GM12878 (cell line): ENCODE measurements around the gene RTN4RL1. TPM values are rescaled to one million over a fixed set of nuclear protein-coding genes. Genes with fewer than 3 reads are reported as not detected.

ENCODE experiments used
- ATAC-seq: fragments of 200-7000 bp; cut with Tn5 transposase; 3 replicates; pipeline ENCODE4 v1.9.1; 2020; ENCODE audit warnings: mild to moderate bottlenecking, moderate library complexity
- BruUV-seq: library from RNA; stranded (reverse); fragments of 400-500 nt; replicated peaks from 2 replicates; lab custom pipeline; 2021; lab: Mats Ljungman, UMichigan
- CTCF ChIA-PET: fragments of 300-600 bp; sonication (Branson Sonifier 250); formaldehyde crosslinking; extraction: SDS; loops from one replicate; lab custom pipeline; 2021; ENCODE audit warnings: inconsistent platforms; lab: Yijun Ruan, JAX
- POLR2A ChIA-PET: fragments of 350-600 bp; formaldehyde crosslinking; extraction: SDS; loops from one replicate; lab custom pipeline; 2021; ENCODE audit warnings: inconsistent platforms; lab: Charles Lee
- RAD21 ChIA-PET: fragments of 300-600 bp; sonication (Branson Sonifier 250); formaldehyde crosslinking; loops from one replicate; lab custom pipeline; 2023; ENCODE audit warnings: antibody characterized with exemption; ENCODE audit not compliant: unreplicated experiment; lab: Charles Lee
- SMC1A ChIA-PET: fragments of 300-600 bp; sonication (Branson Sonifier 250); formaldehyde crosslinking; loops from one replicate; lab custom pipeline; 2023; ENCODE audit not compliant: unreplicated experiment, uncharacterized antibody; lab: Charles Lee
- DNase-seq: peaks from one replicate; pipeline ENCODE4 v3.0.0-alpha.2; 2011; ENCODE audit warnings: low read depth, low spot score
- FAIRE-seq: peaks from 3 replicates; lab custom pipeline; 2011; peaks lifted over from hg19 to GRCh38; lab: Jason Lieb, UNC
- H2AFZ ChIP-seq: 2 replicates; pipeline ENCODE4 v1.6.0; 2011; ENCODE audit warnings: low read depth, low read length, control low read depth; ENCODE audit not compliant: control insufficient read depth
- H3K27ac ChIP-seq: 2 replicates; pipeline ENCODE4 v1.5.1; 2011; ENCODE audit warnings: control low read depth; ENCODE audit not compliant: control insufficient read depth, insufficient read depth
- H3K27me3 ChIP-seq, 2 experiments: replicated peaks in 1 of 2; 2 replicates each; pipeline versions ENCODE4 v1.6.0 to v1.6.1; 2011; ENCODE audit warnings: low read length in 1 of 2; ENCODE audit not compliant: control insufficient read depth in 2 of 2, insufficient read depth in 2 of 2
- H3K36me3 ChIP-seq, 2 experiments: 2 replicates each; pipeline ENCODE4 v1.5.1; 2011; ENCODE audit warnings: low read length in 1 of 2; ENCODE audit not compliant: control insufficient read depth in 2 of 2, insufficient read depth in 2 of 2
- H3K4me1 ChIP-seq: 2 replicates; pipeline ENCODE4 v1.6.1; 2011; ENCODE audit warnings: mild to moderate bottlenecking, low read length, moderate library complexity, mixed read lengths; ENCODE audit not compliant: control insufficient read depth, insufficient read depth
- H3K4me2 ChIP-seq: 2 replicates; pipeline ENCODE4 v1.6.0; 2011; ENCODE audit warnings: control low read depth; ENCODE audit not compliant: control insufficient read depth, insufficient read depth
- H3K4me3 ChIP-seq: fragments of 200-600 bp; sonication (generic); 2 replicates; pipeline ENCODE4 v1.5.1; 2016
- H3K79me2 ChIP-seq: 2 replicates; pipeline ENCODE4 v1.6.0; 2011; ENCODE audit warnings: low read length; ENCODE audit not compliant: control insufficient read depth, insufficient read depth
- H3K9ac ChIP-seq: 2 replicates; pipeline ENCODE4 v1.8.0; 2011; ENCODE audit warnings: low read length, control low read depth, mixed read lengths; ENCODE audit not compliant: control insufficient read depth, insufficient read depth
- H3K9me3 ChIP-seq: replicated peaks from 3 replicates; pipeline ENCODE4 v1.5.1; 2011; ENCODE audit warnings: mild to moderate bottlenecking, low read length; ENCODE audit not compliant: control insufficient read depth, insufficient read depth
- H4K20me1 ChIP-seq: 2 replicates; pipeline ENCODE4 v1.6.0; 2011; ENCODE audit not compliant: control insufficient read depth, insufficient read depth
- CBFB ChIP-seq: IDR thresholded peaks from 2 replicates; pipeline ENCODE4 v1.6.1; 2016; ENCODE audit warnings: antibody characterized with exemption, low read depth
- MAX ChIP-seq: IDR thresholded peaks from 2 replicates; pipeline ENCODE4 v1.6.1; 2012; ENCODE audit warnings: low read depth, low read length, improper control_type of control experiment
- MLLT1 ChIP-seq: fragments of 450-650 bp; IDR thresholded peaks from 2 replicates; pipeline ENCODE4 v1.6.1; 2016; ENCODE audit warnings: mild to moderate bottlenecking
- POLR2A ChIP-seq: IDR thresholded peaks from 2 replicates; pipeline ENCODE4 v1.6.1; 2011; ENCODE audit warnings: low read depth, mild to moderate bottlenecking, low read length
- RFX5 ChIP-seq: IDR thresholded peaks from 2 replicates; pipeline ENCODE4 v1.6.1; 2011; ENCODE audit warnings: low read depth, low read length, improper control_type of control experiment
- SRF ChIP-seq, 2 experiments: IDR thresholded peaks; 2 replicates each; pipeline ENCODE4 v1.6.1; 2011; ENCODE audit warnings: low read depth in 2 of 2, low read length in 2 of 2, mild to moderate bottlenecking in 1 of 2, moderate library complexity in 1 of 2
- STAT1 ChIP-seq: fragments of 450-650 bp; conservative IDR thresholded peaks from 2 replicates; pipeline ENCODE4 v1.6.1; 2014; ENCODE audit warnings: antibody characterized with exemption, mild to moderate bottlenecking
- SUPT20H ChIP-seq: IDR thresholded peaks from 2 replicates; pipeline ENCODE4 v1.6.1; 2011; ENCODE audit warnings: low read depth, mild to moderate bottlenecking, low read length, moderate library complexity, borderline replicate concordance; ENCODE audit not compliant: control insufficient read depth
- TARDBP ChIP-seq: IDR thresholded peaks from 2 replicates; pipeline ENCODE4 v1.6.1; 2016; ENCODE audit warnings: borderline replicate concordance
- WGBS: methylation state at CpG from one replicate; pipeline ENCODE4 v1.1.6; 2016; ENCODE audit warnings: low lambda C conversion rate; ENCODE audit not compliant: insufficient replicate concordance, insufficient coverage; ENCODE audit errors: missing lambda C conversion rate; 5-methylcytosine and 5-hydroxymethylcytosine counted together
- in situ Hi-C: fragments of 300-500 bp; cut with MboI; formaldehyde crosslinking; loops from 9 replicates; pipeline ENCODE4 v1.14.3; 2018; ENCODE audit warnings: mixed read lengths
- intact Hi-C: fragments of 100-400 bp; cut with micrococcal nuclease; formaldehyde crosslinking; loops from one replicate; pipeline ENCODE4 v1.14.2; 2022; ENCODE audit not compliant: unreplicated experiment
- polyA plus RNA-seq, 11 experiments: library from polyadenylated mRNA; depleted of rRNA in 4 of 11; unstranded in 6 of 11; stranded (reverse) in 5 of 11; fragments of >200 nt; fragmentation: Nextera tagmentation in 4 of 11; fragmentation: Illumina TruSeq in 1 of 11; extraction: Ambion mirVana in 4 of 11; extraction: Trizol in 1 of 11; gene quantifications; 1 replicate in 1 of 11; 2 replicates in 10 of 11; pipeline versions ENCODE4 v1.2.1 to v1.2.3, GENCODE V29; 2011 to 2016; ENCODE audit warnings: inconsistent platforms in 2 of 11, missing spikeins in 2 of 11, low read depth in 1 of 11
- total RNA-seq, 4 experiments: library from RNA; depleted of rRNA in 3 of 4; stranded (reverse); fragments of >200 nt in 3 of 4; fragmentation: Illumina TruSeq in 1 of 4; extraction: Trizol in 1 of 4; gene quantifications; 2 replicates each; pipeline versions ENCODE4 v1.2.1 to v1.2.3, GENCODE V29; 2013 to 2021
- TF ChIP-seq, protein P1 (sequence below): fragments of 450-650 bp; IDR thresholded peaks from 2 replicates; pipeline ENCODE4 v1.6.1; 2017; ENCODE audit warnings: mild to moderate bottlenecking, moderate library complexity

The RTN4RL1 gene
- total and polyA plus RNA-seq, 10 of the 15 experiments (the other 5 are each of a cell fraction or from before 2014, with no cell fraction given) = 0.08 to 0.11 (median 0.10) TPM; not detected in 7

DNA sequence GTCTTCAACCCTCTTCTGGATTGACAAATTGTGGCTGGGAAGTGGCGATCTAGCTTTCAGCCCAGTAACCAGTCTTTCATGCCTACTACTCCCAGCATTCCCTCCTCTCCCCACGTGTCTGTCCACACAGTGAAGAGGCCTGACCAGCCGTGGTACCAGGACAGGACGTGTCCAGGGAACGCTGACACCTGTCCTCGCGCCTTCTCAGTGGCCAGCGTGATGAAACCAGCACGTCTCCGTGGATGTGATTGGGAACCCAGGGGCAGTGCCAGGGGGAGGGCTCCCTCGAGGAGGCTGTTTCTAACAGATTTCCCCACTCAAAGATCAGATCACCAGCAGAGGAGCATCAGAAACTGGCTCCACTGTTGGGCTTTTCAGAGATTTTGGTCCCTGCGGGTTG, 126.3 kb downstream of the RTN4RL1 start:
- Histone ChIP-seq H3K27me3 (no peaks in the 10 kb centered on the region), H3K9ac (no peak overlapping the region), H3K4me3 (no peak overlapping the region), H3K36me3 (peaks cover 15 to 18% of the 10 kb centered on the region in 2 experiments; a peak in 3 of 4 replicates), H3K9me3 (no peaks in the 10 kb centered on the region), H2AFZ (no peak overlapping the region), H3K4me1 (peaks cover 20% of the 10 kb centered on the region), H4K20me1 (no peaks in the 10 kb centered on the region), H3K27ac (no peak overlapping the region), H3K79me2 (no peaks in the 10 kb centered on the region), H3K4me2 (no peak overlapping the region)
- in situ Hi-C loops (no loop called here), intact Hi-C loops (no loop called here)
- no TSS peak for BruUV-seq
- ATAC-seq (no peak), FAIRE-seq (no peak), DNase-seq (no peak)
- ChIA-PET CTCF (no interaction called here), SMC1A (no interaction called here), RAD21 (no interaction called here), POLR2A (no interaction called here)
- TF ChIP-seq STAT1 (no peak), POLR2A (peak; percentile 46), TARDBP (no peak), MLLT1 (no peak)
- WGBS = 98% methylated on average over 12 of the region's 12 CpGs

DNA sequence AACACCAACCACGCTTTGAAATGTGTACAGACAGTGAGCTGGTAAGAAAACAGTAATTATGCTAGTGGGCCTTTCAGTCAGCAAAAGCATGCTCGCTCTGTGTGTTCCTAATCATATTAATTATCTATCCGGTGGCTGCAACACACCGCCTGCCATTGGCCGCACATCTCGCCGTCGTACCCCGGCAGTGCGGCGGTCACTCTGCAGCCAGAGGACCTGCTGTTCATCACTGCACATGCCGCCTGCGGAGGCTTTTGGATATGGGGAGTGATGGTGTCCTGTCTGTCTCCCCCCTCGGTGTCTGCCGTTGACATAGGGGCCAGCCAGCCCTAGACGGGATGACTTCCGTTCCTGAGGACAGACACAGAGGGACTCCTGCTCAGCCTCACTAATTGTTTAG, 126.8 kb downstream of the RTN4RL1 start:
- Histone ChIP-seq H3K4me2 (no peak overlapping the region), H3K4me1 (peaks cover 17% of the 10 kb centered on the region), H3K9ac (no peak overlapping the region), H3K27me3 (no peaks in the 10 kb centered on the region), H3K9me3 (no peaks in the 10 kb centered on the region), H3K79me2 (no peaks in the 10 kb centered on the region), H2AFZ (no peak overlapping the region), H3K4me3 (no peak overlapping the region), H4K20me1 (no peaks in the 10 kb centered on the region), H3K27ac (no peak overlapping the region), H3K36me3 (peaks cover 15 to 18% of the 10 kb centered on the region in 2 experiments; a peak in 3 of 4 replicates)
- FAIRE-seq = no peak
- intact Hi-C loops = no loop called here
- 99% methylated on average over 17 of the region's 17 CpGs for WGBS
- TF ChIP-seq SUPT20H = no peak
- no peak for TF ChIP-seq RFX5
- TF ChIP-seq CBFB = no peak
- TF ChIP-seq MAX = no peak
- TF ChIP-seq, protein P1, sequence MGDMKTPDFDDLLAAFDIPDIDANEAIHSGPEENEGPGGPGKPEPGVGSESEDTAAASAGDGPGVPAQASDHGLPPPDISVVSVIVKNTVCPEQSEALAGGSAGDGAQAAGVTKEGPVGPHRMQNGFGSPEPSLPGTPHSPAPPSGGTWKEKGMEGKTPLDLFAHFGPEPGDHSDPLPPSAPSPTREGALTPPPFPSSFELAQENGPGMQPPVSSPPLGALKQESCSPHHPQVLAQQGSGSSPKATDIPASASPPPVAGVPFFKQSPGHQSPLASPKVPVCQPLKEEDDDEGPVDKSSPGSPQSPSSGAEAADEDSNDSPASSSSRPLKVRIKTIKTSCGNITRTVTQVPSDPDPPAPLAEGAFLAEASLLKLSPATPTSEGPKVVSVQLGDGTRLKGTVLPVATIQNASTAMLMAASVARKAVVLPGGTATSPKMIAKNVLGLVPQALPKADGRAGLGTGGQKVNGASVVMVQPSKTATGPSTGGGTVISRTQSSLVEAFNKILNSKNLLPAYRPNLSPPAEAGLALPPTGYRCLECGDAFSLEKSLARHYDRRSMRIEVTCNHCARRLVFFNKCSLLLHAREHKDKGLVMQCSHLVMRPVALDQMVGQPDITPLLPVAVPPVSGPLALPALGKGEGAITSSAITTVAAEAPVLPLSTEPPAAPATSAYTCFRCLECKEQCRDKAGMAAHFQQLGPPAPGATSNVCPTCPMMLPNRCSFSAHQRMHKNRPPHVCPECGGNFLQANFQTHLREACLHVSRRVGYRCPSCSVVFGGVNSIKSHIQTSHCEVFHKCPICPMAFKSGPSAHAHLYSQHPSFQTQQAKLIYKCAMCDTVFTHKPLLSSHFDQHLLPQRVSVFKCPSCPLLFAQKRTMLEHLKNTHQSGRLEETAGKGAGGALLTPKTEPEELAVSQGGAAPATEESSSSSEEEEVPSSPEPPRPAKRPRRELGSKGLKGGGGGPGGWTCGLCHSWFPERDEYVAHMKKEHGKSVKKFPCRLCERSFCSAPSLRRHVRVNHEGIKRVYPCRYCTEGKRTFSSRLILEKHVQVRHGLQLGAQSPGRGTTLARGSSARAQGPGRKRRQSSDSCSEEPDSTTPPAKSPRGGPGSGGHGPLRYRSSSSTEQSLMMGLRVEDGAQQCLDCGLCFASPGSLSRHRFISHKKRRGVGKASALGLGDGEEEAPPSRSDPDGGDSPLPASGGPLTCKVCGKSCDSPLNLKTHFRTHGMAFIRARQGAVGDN = no peak
- TF ChIP-seq SRF (IDR thresholded peaks at IDR 0.05; ENCODE audit: low read depth in 2 of 2, low read length in 2 of 2) = no peak
- no TSS peak for BruUV-seq
- in situ Hi-C loops = no loop called here
- ChIA-PET POLR2A (no interaction called here), SMC1A (no interaction called here), CTCF (no interaction called here), RAD21 (no interaction called here)
- DNase-seq = no peak
- no peak for ATAC-seq
